Thoracic aorta (tissue), 2 donors: ENCODE data around the gene TRPT1. TPM values are rescaled to one million over a fixed set of nuclear protein-coding genes. Genes with fewer than 3 reads are reported as not detected.

Source experiments
- ATAC-seq: fragments of 150-250 bp; one replicate; pipeline ENCODE4 v1.8.0; 2017; ENCODE audit warnings: low read depth; ENCODE audit not compliant: insufficient number of reproducible peaks, low FRiP score
- DNase-seq: peaks from one replicate; pipeline ENCODE4 v3.0.0-alpha.2; 2020; ENCODE audit warnings: low spot score
- H3K27ac ChIP-seq, 2 donors: fragments of 200-600 bp; sonication (generic); 1 replicate in 1 of 2; 2 replicates in 1 of 2; pipeline ENCODE4 v1.5.1; 2016; ENCODE audit warnings: mild to moderate bottlenecking in 2 of 2, moderate library complexity in 2 of 2
- H3K27me3 ChIP-seq: fragments of 200-600 bp; sonication (generic); replicated peaks from 2 replicates; pipeline ENCODE4 v1.6.0; 2016; ENCODE audit warnings: mild to moderate bottlenecking; ENCODE audit not compliant: insufficient read depth
- H3K36me3 ChIP-seq: fragments of 200-600 bp; sonication (generic); one replicate; pipeline ENCODE4 v1.5.1; 2016
- H3K4me1 ChIP-seq, 2 donors: fragments of 200-600 bp; sonication (generic); 1 replicate in 1 of 2; 2 replicates in 1 of 2; pipeline versions ENCODE4 v1.5.1 to v1.6.0; 2016; ENCODE audit warnings: low read depth in 2 of 2, mild to moderate bottlenecking in 1 of 2; ENCODE audit not compliant: control insufficient read depth in 1 of 2
- H3K4me3 ChIP-seq: fragments of 200-600 bp; sonication (generic); 2 replicates; pipeline ENCODE4 v1.5.1; 2016; ENCODE audit warnings: mild to moderate bottlenecking
- H3K9me3 ChIP-seq: fragments of 200-600 bp; sonication (generic); 2 replicates; pipeline ENCODE4 v1.5.1; 2016
- total RNA-seq, 2 donors: library from RNA; depleted of rRNA; stranded (reverse); fragments of >200 nt; gene quantifications; one replicate each; pipeline versions ENCODE4 v1.1.0 to v1.2.3, GENCODE V29; 2016
- TF ChIP-seq, protein P1 (sequence below): fragments of 200-600 bp; sonication (generic); IDR thresholded peaks from one replicate; pipeline ENCODE4 v1.5.1; 2019; ENCODE audit warnings: antibody characterized with exemption

TRPT1 gene
- total RNA-seq, 2 donors from 2014 or later = 67.2 to 95.3 TPM

DNA sequence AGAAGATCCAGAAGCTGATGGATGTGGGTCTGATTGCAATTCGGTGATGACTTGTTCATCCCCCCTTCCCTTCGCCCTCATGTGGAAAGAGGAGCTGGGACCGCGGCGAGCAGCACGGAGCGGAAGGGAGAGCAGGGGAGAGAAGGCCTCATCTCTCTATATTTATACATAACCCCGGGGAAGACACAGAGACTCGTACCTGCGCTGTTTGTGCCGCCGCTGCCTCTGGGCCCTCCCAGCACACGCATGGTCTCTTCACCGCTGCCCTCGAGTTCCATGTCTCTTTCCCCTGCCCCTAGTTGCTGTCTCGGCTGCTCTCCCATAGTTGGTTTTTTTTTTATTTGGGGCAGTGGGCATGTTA lies 21.9 kb downstream of the TRPT1 start:
- Histone ChIP-seq H3K4me1 (no peaks in the 10 kb centered on the region), H3K27ac (no peak overlapping the region), H3K36me3 (peaks cover 41% of the 10 kb centered on the region), H3K4me3 (no peak overlapping the region), H3K9me3 (no peaks in the 10 kb centered on the region), H3K27me3 (no peaks in the 10 kb centered on the region)
- TF ChIP-seq, protein P1, sequence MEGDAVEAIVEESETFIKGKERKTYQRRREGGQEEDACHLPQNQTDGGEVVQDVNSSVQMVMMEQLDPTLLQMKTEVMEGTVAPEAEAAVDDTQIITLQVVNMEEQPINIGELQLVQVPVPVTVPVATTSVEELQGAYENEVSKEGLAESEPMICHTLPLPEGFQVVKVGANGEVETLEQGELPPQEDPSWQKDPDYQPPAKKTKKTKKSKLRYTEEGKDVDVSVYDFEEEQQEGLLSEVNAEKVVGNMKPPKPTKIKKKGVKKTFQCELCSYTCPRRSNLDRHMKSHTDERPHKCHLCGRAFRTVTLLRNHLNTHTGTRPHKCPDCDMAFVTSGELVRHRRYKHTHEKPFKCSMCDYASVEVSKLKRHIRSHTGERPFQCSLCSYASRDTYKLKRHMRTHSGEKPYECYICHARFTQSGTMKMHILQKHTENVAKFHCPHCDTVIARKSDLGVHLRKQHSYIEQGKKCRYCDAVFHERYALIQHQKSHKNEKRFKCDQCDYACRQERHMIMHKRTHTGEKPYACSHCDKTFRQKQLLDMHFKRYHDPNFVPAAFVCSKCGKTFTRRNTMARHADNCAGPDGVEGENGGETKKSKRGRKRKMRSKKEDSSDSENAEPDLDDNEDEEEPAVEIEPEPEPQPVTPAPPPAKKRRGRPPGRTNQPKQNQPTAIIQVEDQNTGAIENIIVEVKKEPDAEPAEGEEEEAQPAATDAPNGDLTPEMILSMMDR = no peak
- ATAC-seq = no peak
- DNase-seq = no peak

DNA sequence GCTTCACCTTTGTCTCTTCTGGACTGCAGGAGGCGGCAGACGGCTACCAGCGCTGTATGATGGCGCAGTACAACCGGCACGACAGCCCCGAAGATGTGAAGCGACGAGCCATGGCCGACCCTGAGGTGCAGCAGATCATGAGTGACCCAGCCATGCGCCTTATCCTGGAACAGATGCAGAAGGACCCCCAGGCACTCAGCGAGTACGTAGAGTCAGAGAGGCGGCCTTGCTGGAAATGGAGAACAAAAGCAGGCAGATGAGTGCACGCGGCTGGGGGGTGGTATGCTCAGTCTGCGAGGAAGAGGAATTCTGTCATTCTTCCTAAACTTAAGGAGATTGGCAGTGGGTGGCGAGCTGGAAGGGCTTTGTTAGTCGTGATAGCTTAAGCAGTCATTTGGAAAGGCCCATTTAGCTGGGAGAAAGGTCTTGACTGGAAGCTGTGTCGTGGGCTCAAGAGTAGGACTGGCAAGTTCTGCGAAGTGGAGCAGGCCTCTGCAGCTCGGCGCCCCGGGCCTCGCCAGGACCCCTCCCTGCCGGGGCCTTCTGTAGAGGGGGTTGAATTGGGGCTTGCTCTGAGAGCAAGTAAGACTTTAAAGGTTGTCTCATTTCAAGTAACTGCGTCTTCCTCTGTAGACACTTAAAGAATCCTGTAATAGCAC lies 22.4 kb downstream of the TRPT1 start:
- no peak for ATAC-seq
- Histone ChIP-seq H3K9me3 (no peaks in the 10 kb centered on the region), H3K27ac (no peak overlapping the region), H3K36me3 (peaks cover 46% of the 10 kb centered on the region), H3K27me3 (no peaks in the 10 kb centered on the region), H3K4me1 (no peaks in the 10 kb centered on the region), H3K4me3 (no peak overlapping the region)
- TF ChIP-seq, protein P1 = no peak
- DNase-seq = no peak

DNA sequence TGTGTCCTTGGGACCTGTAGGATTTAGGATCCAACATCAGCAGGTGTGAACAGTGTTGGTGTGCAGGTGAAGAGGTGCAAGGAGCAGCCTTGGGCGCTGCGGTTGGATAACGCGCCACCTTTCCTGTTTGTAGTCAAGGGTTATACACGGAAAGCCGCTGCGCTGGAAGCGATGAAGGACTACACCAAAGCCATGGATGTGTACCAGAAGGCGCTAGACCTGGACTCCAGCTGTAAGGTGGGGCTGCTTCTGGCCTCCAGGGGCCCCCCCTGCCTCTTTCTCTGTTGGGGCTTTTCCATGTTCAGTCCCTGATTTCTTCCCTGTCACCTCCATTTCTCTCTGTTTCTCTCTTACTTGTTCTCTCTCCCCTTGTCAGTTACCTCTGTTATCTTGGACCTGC lies 23.0 kb downstream of the TRPT1 start:
- ATAC-seq (no peak), DNase-seq (no peak)
- H3K27ac ChIP-seq = no peak overlapping the region
- peaks cover 52% of the 10 kb centered on the region for H3K36me3 ChIP-seq
- H3K27me3 ChIP-seq = no peaks in the 10 kb centered on the region
- no peaks in the 10 kb centered on the region for H3K4me1 ChIP-seq
- TF ChIP-seq, protein P1 = no peak
- no peak overlapping the region for H3K4me3 ChIP-seq
- H3K9me3 ChIP-seq = no peaks in the 10 kb centered on the region

DNA sequence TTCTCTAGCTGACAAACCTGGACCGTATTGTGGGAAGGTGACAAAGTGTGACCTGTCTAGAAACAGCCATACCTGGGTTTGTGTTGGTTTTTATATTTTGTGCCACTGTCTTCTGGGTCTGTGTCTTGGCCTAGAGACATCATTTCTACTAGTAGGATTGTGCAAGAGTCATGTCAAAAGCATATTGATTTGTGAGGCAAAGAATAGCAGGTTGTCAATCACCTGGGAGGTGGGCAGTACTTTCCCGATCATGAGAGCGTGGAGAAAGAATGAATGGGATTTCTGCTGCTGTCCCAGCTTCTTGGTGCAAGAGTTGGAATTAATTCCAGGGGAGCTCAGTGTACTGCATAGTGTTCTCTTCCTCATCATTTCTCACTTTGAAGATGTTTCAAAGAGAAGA lies 24.4 kb downstream of the TRPT1 start:
- ATAC-seq (no peak), DNase-seq (no peak)
- H3K4me1 ChIP-seq = no peaks in the 10 kb centered on the region
- H3K4me3 ChIP-seq = no peak overlapping the region
- H3K9me3 ChIP-seq = no peaks in the 10 kb centered on the region
- H3K36me3 ChIP-seq = peaks cover 66% of the 10 kb centered on the region
- no peaks in the 10 kb centered on the region for H3K27me3 ChIP-seq
- TF ChIP-seq, protein P1 = no peak
- H3K27ac ChIP-seq = no peak overlapping the region

DNA sequence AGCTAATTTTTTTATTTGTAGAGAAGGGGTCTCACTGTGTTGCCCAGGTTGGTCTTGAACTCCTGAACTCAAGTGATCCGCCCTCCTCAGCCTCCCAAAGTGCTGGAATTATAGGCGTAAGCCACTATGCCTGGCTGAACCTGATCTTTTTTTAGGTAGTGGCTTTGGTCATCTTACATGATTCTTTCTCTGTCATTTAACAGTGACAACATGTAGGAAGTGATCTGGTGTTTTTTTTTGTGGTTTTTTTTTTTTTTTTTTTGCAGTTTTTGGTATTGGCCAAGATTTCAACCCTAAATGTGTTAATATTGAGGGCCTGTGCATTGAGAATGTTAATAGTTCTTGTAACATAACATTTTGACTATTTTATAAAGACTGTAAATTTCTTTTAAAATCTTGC lies 27.5 kb downstream of the TRPT1 start:
- Histone ChIP-seq H3K27me3 (no peaks in the 10 kb centered on the region), H3K4me1 (no peaks in the 10 kb centered on the region), H3K9me3 (no peaks in the 10 kb centered on the region), H3K4me3 (no peak overlapping the region), H3K36me3 (peaks cover 87% of the 10 kb centered on the region), H3K27ac (no peak overlapping the region)
- no peak for ATAC-seq
- TF ChIP-seq, protein P1 = no peak
- DNase-seq = no peak
